K562 (cell line): ENCODE measurements around the gene CRKL. TPM values are rescaled to one million over a fixed set of nuclear protein-coding genes. Genes with fewer than 3 reads are reported as not detected.
A peak's percentile ranks its signal among the peaks of the same experiment; 100 is the strongest.

Experiments
- BHLHE40 ChIP-seq: IDR thresholded peaks from 2 replicates; pipeline ENCODE4 v1.6.1; 2011; ENCODE audit warnings: low read length, improper control_type of control experiment
- MTA1 ChIP-seq: fragments of 450-650 bp; IDR thresholded peaks from 2 replicates; pipeline ENCODE4 v1.6.1; 2017; ENCODE audit warnings: borderline replicate concordance
- polyA plus RNA-seq, 8 experiments: library from polyadenylated mRNA; depleted of rRNA in 4 of 8; stranded (reverse) in 5 of 8; unstranded in 3 of 8; fragments of >200 nt; fragmentation: Nextera tagmentation in 2 of 8; fragmentation: Illumina TruSeq in 1 of 8; extraction: Ambion mirVana in 2 of 8; extraction: Trizol in 1 of 8; gene quantifications; 2 replicates each; pipeline versions ENCODE4 v1.2.1 to v1.2.3, GENCODE V29; 2011 to 2014; ENCODE audit warnings: inconsistent platforms in 1 of 8, missing spikeins in 1 of 8
- total RNA-seq, 7 experiments: library from RNA; depleted of rRNA in 6 of 7; stranded (reverse); fragments of >200 nt in 6 of 7; fragmentation: Illumina TruSeq in 2 of 7; extraction: Trizol in 2 of 7; gene quantifications; 2 replicates each; pipeline versions ENCODE4 v1.2.1 to v1.2.3, GENCODE V29; 2011 to 2021; ENCODE audit warnings: low replicate concordance in 1 of 7
- TF ChIP-seq, protein P1 (sequence below), 2 experiments: IDR thresholded peaks; 2 replicates each; pipeline ENCODE4 v1.6.1; 2012; ENCODE audit warnings: improper control_type of control experiment in 2 of 2, low read depth in 2 of 2, low read length in 2 of 2, borderline replicate concordance in 1 of 2
- TF ChIP-seq, protein P2 (sequence below): sonication (generic); formaldehyde crosslinking; IDR thresholded peaks from 2 replicates; pipeline ENCODE4 v1.8.1; 2023; ENCODE audit warnings: mild to moderate bottlenecking, missing genetic modification reagents
- TF ChIP-seq, protein P3 (sequence below): sonication (generic); formaldehyde crosslinking; IDR thresholded peaks from 2 replicates; pipeline ENCODE4 v1.8.1; 2023; ENCODE audit warnings: mild to moderate bottlenecking, missing genetic modification reagents, moderate library complexity

The CRKL gene
- total and polyA plus RNA-seq, 9 of the 15 experiments (the other 6 are each of a cell fraction or from before 2014, with no cell fraction given) = 100 to 263 (median 124) TPM

DNA sequence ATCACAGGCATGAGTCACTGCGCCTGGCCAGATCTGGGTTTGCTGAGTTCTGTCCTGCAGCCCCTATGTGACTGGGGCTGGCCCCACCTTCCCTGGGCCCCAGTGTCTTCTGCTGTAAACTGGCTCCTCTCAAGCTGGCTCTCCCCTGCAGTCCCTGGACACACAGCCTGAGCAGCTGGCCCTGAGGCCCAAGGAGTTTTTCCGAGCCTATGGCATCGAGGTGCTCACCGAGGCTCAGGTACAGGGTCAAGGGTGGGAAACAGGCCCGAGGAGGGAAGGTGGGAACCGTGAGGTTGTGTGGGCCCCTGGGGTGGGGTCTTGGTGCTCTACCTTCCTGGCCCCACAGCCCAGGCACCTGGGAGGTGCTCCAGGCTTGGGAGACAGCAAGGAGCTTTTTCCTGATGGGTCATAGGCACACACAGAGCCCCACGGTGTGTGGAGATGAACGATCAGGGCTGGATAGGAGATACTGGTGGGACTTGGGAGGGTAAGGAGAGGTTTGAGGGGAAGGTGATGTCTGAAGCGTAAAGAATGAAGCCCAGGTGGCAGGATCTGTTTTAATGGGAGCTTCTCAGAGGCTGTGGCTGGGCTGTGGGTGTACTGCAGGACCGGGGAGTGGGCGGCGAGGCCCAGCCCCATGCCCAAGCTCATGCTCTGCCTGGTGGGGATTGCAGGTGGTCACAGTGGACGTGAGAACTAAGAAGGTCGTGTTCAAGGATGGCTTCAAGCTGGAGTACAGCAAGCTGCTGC lies 58.5 kb downstream of the CRKL start (continued):
- TF ChIP-seq, protein P1, sequence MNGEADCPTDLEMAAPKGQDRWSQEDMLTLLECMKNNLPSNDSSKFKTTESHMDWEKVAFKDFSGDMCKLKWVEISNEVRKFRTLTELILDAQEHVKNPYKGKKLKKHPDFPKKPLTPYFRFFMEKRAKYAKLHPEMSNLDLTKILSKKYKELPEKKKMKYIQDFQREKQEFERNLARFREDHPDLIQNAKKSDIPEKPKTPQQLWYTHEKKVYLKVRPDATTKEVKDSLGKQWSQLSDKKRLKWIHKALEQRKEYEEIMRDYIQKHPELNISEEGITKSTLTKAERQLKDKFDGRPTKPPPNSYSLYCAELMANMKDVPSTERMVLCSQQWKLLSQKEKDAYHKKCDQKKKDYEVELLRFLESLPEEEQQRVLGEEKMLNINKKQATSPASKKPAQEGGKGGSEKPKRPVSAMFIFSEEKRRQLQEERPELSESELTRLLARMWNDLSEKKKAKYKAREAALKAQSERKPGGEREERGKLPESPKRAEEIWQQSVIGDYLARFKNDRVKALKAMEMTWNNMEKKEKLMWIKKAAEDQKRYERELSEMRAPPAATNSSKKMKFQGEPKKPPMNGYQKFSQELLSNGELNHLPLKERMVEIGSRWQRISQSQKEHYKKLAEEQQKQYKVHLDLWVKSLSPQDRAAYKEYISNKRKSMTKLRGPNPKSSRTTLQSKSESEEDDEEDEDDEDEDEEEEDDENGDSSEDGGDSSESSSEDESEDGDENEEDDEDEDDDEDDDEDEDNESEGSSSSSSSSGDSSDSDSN (IDR thresholded peaks at IDR 0.05; ENCODE audit: borderline replicate concordance in 1 of 2, low read depth in 2 of 2, low read length in 2 of 2) = 0 out of 4 replicates have a peak, but pooled peaks of 1 of the 2 experiments have one; percentile 46
- TF ChIP-seq, protein P2, sequence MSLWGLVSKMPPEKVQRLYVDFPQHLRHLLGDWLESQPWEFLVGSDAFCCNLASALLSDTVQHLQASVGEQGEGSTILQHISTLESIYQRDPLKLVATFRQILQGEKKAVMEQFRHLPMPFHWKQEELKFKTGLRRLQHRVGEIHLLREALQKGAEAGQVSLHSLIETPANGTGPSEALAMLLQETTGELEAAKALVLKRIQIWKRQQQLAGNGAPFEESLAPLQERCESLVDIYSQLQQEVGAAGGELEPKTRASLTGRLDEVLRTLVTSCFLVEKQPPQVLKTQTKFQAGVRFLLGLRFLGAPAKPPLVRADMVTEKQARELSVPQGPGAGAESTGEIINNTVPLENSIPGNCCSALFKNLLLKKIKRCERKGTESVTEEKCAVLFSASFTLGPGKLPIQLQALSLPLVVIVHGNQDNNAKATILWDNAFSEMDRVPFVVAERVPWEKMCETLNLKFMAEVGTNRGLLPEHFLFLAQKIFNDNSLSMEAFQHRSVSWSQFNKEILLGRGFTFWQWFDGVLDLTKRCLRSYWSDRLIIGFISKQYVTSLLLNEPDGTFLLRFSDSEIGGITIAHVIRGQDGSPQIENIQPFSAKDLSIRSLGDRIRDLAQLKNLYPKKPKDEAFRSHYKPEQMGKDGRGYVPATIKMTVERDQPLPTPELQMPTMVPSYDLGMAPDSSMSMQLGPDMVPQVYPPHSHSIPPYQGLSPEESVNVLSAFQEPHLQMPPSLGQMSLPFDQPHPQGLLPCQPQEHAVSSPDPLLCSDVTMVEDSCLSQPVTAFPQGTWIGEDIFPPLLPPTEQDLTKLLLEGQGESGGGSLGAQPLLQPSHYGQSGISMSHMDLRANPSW (CRISPR knock-in tag) = peak; percentile 90
- TF ChIP-seq, protein P3, sequence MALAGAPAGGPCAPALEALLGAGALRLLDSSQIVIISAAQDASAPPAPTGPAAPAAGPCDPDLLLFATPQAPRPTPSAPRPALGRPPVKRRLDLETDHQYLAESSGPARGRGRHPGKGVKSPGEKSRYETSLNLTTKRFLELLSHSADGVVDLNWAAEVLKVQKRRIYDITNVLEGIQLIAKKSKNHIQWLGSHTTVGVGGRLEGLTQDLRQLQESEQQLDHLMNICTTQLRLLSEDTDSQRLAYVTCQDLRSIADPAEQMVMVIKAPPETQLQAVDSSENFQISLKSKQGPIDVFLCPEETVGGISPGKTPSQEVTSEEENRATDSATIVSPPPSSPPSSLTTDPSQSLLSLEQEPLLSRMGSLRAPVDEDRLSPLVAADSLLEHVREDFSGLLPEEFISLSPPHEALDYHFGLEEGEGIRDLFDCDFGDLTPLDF (CRISPR knock-in tag) = peak; percentile 34; the same call in 1 of the 2 replicates
- 0 out of 2 replicates have a peak, but pooled peaks have one; percentile 3 for TF ChIP-seq BHLHE40
- no peak for TF ChIP-seq MTA1
